Adrenal gland (tissue), 12 donors: ENCODE measurements around the gene GLRX. TPM values are rescaled to one million over a fixed set of nuclear protein-coding genes. Genes with fewer than 3 reads are reported as not detected.

Experiments used
- DNase-seq, 7 donors: peaks; one replicate each; pipeline ENCODE4 v3.0.0-alpha.2; 2019 to 2020
- H3K27ac ChIP-seq, 5 donors: fragments of 200-600 bp; sonication (generic) in 4 of 5; 1 replicate in 3 of 5; 2 replicates in 2 of 5; pipeline versions ENCODE4 v1.5.1 to v1.8.0; 2016 to 2020; ENCODE audit warnings: mild to moderate bottlenecking in 1 of 5
- H3K27me3 ChIP-seq: fragments of 200-600 bp; 2 replicates; pipeline ENCODE4 v1.8.0; 2021
- H3K36me3 ChIP-seq, 2 donors: fragments of 200-600 bp; replicated peaks in 1 of 2; 1 replicate in 1 of 2; 2 replicates in 1 of 2; pipeline versions ENCODE4 v1.5.1 to v1.8.0; 2018 to 2022
- H3K4me1 ChIP-seq, 2 donors: fragments of 200-600 bp; replicated peaks in 1 of 2; 1 replicate in 1 of 2; 2 replicates in 1 of 2; pipeline versions ENCODE4 v1.5.1 to v1.8.0; 2018 to 2021
- H3K4me3 ChIP-seq, 4 donors: fragments of 200-600 bp; sonication (generic) in 3 of 4; one replicate each; pipeline ENCODE4 v1.5.1; 2016 to 2018
- H3K9me3 ChIP-seq, 3 donors: fragments of 200-600 bp; sonication (generic) in 1 of 3; replicated peaks in 1 of 3; 1 replicate in 2 of 3; 2 replicates in 1 of 3; pipeline versions ENCODE4 v1.5.1 to v1.8.0; 2016 to 2021
- POLR2A ChIP-seq, 2 donors: fragments of 450-650 bp; IDR thresholded peaks; one replicate each; pipeline ENCODE4 v1.6.1; 2017; ENCODE audit warnings: antibody characterized with exemption in 2 of 2, mild to moderate bottlenecking in 2 of 2, moderate library complexity in 1 of 2
- WGBS, 4 donors: extraction: QIAGEN DNeasy Blood & Tissue Kit in 2 of 4; methylation state at CpG; one replicate each; pipeline versions ENCODE4 v1.1.5 to v1.1.7; 2013 to 2017; 5-methylcytosine and 5-hydroxymethylcytosine counted together
- intact Hi-C, 2 donors: fragments of 100-400 bp; cut with DNase I; formaldehyde crosslinking; loops; one replicate each; pipeline versions ENCODE4 v1.14.1 to v1.15.0; 2022 to 2023
- polyA plus RNA-seq, 3 donors: library from polyadenylated mRNA; stranded (reverse); fragments of 200-250 nt in 2 of 3; fragments of 350-450 nt in 1 of 3; fragmentation: Illumina TruSeq in 1 of 3; extraction: RNeasy Lipid Tissue Mini Kit (QIAGEN cat#74804) in 1 of 3; gene quantifications; one replicate each; pipeline ENCODE4 v1.2.3, GENCODE V29; 2013 to 2014
- total RNA-seq, 9 donors: library from RNA; depleted of rRNA in 4 of 9; stranded (reverse); fragments of >200 nt in 4 of 9; fragments of 120-200 nt in 1 of 9; fragmentation: NEBNext Ultra II Directional in 1 of 9; extraction: Animal tissue kit (Norgen Biotek cat#: 25700) in 1 of 9; gene quantifications; one replicate each; pipeline versions ENCODE4 v1.1.0 to v1.2.4, GENCODE V29; 2013 to 2023
- TF ChIP-seq, protein P1 (sequence below), 6 experiments: fragments of 450-650 bp in 4 of 6; fragments of 200-600 bp in 2 of 6; sonication (generic) in 1 of 6; IDR thresholded peaks; 1 replicate in 5 of 6; 2 replicates in 1 of 6; pipeline versions ENCODE4 v1.5.1 to v1.8.0; 2016 to 2021; ENCODE audit warnings: antibody characterized with exemption in 6 of 6, mild to moderate bottlenecking in 2 of 6, moderate library complexity in 1 of 6
- donor health status: healthy with polysubstance abuse.
- donor health status: Bipolar disorder and iron deficiency.
- donor health status: DM: yes; HTN: yes; CAD: no.
- donor health status: DM: no; HTN: no; CAD: no.
- donor health status: DM: no; HTN: no; CAD: no.
- donor health status: DM: yes; HTN: yes; CAD: no.

Gene GLRX
- total and polyA plus RNA-seq, 12 donors, result 55.7 to 279 (median 116) TPM

DNA sequence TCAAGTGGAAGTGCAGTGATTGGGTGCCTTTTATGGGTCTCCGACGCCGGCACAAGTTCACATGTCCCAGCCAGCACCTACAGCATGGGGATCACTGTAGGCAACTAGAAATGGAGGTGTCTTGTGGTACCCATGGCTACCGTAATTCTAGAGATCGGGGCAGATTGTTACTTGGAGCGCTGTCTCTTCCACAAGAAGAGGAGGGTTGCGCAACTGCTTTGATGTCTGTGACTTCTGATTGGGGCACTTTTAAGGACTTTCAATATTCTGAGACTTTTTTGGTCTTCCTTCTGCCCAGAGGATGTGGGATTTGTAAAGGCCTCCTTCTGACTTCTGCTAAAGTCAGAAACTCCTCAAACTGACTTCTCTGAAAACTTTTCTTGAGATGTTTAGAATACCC lies 41.9 kb downstream of the GLRX start:
- no peaks in the 10 kb centered on the region for H3K27me3 ChIP-seq
- DNase-seq, result peak in 1 of 7 donors; percentile 42
- intact Hi-C loops, result loop anchor here (2.0 to 5.0 kb wide), 2 partner anchors 62 to 64 kb away; no protein-coding TSS in a partner anchor
- H3K9me3 ChIP-seq, result no peaks in the 10 kb centered on the region
- no peak overlapping the region for H3K4me3 ChIP-seq
- H3K27ac ChIP-seq, result peak overlapping the region in 4 of 5 donors; percentile 16 to 72 (median 42)
- TF ChIP-seq POLR2A (IDR thresholded peaks at IDR 0.05), result no peak
- TF ChIP-seq, protein P1, sequence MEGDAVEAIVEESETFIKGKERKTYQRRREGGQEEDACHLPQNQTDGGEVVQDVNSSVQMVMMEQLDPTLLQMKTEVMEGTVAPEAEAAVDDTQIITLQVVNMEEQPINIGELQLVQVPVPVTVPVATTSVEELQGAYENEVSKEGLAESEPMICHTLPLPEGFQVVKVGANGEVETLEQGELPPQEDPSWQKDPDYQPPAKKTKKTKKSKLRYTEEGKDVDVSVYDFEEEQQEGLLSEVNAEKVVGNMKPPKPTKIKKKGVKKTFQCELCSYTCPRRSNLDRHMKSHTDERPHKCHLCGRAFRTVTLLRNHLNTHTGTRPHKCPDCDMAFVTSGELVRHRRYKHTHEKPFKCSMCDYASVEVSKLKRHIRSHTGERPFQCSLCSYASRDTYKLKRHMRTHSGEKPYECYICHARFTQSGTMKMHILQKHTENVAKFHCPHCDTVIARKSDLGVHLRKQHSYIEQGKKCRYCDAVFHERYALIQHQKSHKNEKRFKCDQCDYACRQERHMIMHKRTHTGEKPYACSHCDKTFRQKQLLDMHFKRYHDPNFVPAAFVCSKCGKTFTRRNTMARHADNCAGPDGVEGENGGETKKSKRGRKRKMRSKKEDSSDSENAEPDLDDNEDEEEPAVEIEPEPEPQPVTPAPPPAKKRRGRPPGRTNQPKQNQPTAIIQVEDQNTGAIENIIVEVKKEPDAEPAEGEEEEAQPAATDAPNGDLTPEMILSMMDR (IDR thresholded peaks at IDR 0.05), result no peak
- H3K36me3 ChIP-seq, result no peaks in the 10 kb centered on the region
- peaks cover 12 to 35% of the 10 kb centered on the region in 2 donors for H3K4me1 ChIP-seq
- 78 to 94% (median 87%) methylated on average over 7 of the region's 7 CpGs for WGBS, 4 donors

DNA sequence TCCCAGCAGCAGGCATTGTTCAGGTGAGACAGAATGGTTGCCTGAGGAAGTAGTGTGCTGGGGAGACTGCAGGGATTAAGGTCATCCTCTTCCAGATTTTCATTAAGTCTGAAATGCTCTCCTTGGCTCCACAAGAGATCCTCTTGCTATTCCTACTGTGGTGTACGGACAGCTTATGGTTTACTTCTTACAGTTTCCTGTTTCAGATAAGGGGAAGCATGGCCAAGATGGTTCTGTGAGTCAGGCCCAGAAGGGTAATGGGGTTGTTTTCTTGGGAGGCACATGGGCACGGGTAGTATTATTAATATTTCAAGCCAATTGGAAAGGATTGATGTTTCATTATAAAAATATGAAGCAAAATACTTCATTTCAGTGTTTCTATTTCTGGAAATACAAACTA lies 42.9 kb downstream of the GLRX start:
- H3K27ac ChIP-seq, result peak overlapping the region in 4 of 5 donors; percentile 4 to 83 (median 64)
- no peak for DNase-seq
- no peaks in the 10 kb centered on the region for H3K27me3 ChIP-seq
- no peaks in the 10 kb centered on the region for H3K36me3 ChIP-seq
- TF ChIP-seq, protein P1 (IDR thresholded peaks at IDR 0.05), result no peak
- TF ChIP-seq POLR2A (IDR thresholded peaks at IDR 0.05), result no peak
- H3K4me3 ChIP-seq, result no peak overlapping the region
- peaks cover 12 to 35% of the 10 kb centered on the region in 2 donors for H3K4me1 ChIP-seq
- no peaks in the 10 kb centered on the region for H3K9me3 ChIP-seq
- 29 to 47% (median 35%) methylated on average over 2 of the region's 2 CpGs for WGBS, 4 donors
- intact Hi-C loops, result loop anchor here (2.0 to 5.0 kb wide), 2 partner anchors 63 to 65 kb away; no protein-coding TSS in a partner anchor

DNA sequence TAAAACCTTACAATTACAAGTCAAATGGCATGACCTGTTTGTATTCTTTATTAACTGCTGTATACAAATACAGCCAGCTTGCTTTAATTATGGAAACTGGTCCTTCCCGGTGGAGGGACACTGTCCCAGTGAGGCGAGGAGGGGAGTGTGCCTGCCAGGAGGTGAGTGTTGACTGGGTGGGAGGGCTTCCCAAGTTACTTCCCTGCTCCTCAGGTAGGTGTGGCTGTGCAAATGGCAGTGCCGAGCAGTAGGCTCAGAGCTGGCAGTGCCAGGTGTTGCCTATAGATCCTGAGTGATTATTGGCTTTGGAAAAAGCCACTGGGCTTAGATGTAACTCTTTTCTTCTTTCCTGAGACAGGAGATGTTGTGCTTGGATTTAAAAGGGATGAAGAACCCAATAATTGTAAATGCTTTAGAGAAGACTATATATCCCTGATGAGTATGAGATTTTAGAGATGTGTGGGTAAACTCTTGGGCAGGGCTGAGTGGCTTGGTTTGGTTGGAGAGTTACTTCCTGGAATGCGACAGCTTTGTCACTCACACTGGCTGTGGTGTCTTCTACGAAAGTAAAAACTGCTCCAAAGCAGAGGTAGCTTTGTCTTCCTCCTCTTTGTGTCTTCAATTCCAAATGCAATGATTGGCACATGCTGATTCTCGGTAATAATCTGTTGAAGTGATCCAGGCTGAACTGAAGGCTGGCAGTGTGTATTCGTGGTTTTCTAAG lies 43.7 kb downstream of the GLRX start:
- Histone ChIP-seq H3K4me1 (peaks cover 15 to 37% of the 10 kb centered on the region in 2 donors), H3K27ac (peak overlapping the region in 3 of 5 donors; percentile 57 to 83 (median 72)), H3K36me3 (no peaks in the 10 kb centered on the region), H3K9me3 (no peaks in the 10 kb centered on the region), H3K27me3 (no peaks in the 10 kb centered on the region), H3K4me3 (no peak overlapping the region)
- DNase-seq, result no peak
- TF ChIP-seq, protein P1 (IDR thresholded peaks at IDR 0.05), result no peak
- TF ChIP-seq POLR2A (IDR thresholded peaks at IDR 0.05), result no peak
- intact Hi-C loops, result no loop called here
- 76 to 82% (median 80%) methylated on average over 7 of the region's 7 CpGs for WGBS, 4 donors

DNA sequence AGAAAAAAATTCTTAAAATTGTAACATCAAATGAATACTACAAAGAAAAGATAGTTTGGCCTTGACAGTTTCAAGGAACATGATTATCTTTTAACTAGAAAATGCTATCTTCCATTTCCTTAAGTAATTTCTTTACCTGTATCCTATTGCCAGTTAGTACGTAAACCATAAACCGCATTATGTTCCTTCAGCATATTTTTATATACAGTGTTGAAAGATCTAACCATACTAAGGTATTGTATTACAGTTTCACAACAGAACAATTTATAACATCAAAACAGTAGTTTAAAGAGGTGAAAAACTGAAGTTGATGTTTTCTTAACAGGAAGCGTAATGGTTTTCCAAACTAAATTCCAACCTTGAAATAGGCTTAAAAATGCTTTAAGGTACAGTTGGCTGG lies 45.1 kb downstream of the GLRX start:
- WGBS, 4 donors, result 88 to 98% (median 91%) methylated on average over 3 of the region's 3 CpGs
- no peak overlapping the region for H3K27ac ChIP-seq
- intact Hi-C loops, result no loop called here
- H3K4me1 ChIP-seq, result peaks cover 23 to 41% of the 10 kb centered on the region in 2 donors
- no peaks in the 10 kb centered on the region for H3K27me3 ChIP-seq
- DNase-seq, result no peak
- H3K9me3 ChIP-seq, result no peaks in the 10 kb centered on the region
- no peak overlapping the region for H3K4me3 ChIP-seq
- H3K36me3 ChIP-seq, result no peaks in the 10 kb centered on the region
- TF ChIP-seq, protein P1 (IDR thresholded peaks at IDR 0.05), result no peak
- TF ChIP-seq POLR2A (IDR thresholded peaks at IDR 0.05), result no peak
